NCI-H748 (cell line): Measurements from ENCODE around the gene SSBP2.
"Not testable (repeated sequence)": the region's sequence is repeated elsewhere in the genome, so short reads cannot be mapped to it uniquely, and the experiment has no call there.

Experiments
- DNase-seq: peaks from one replicate; lab custom pipeline; 2025; ENCODE audit not compliant: unreplicated experiment; lab: John Stamatoyannopoulos, UW

The SSBP2 gene

GRCh38 chr5:81450940-81451339 is 300.0 kb downstream of the SSBP2 start:
- DNase-seq = peak; percentile 15

GRCh38 chr5:81435023-81435422 is 315.9 kb downstream of the SSBP2 start:
- DNase-seq = no peak

GRCh38 chr5:81429985-81430384 is 320.9 kb downstream of the SSBP2 start:
- no peak for DNase-seq

GRCh38 chr5:81429363-81429762 is 321.5 kb downstream of the SSBP2 start:
- no peak for DNase-seq

- no peak for DNase-seq
These were observed 322.0 kb downstream of the SSBP2 start for GRCh38 chr5:81428861-81429260.

GRCh38 chr5:81428446-81428845 is 322.5 kb downstream of the SSBP2 start:
- no peak for DNase-seq

GRCh38 chr5:81427566-81427965 is 323.3 kb downstream of the SSBP2 start:
- no peak for DNase-seq

- no peak for DNase-seq
These were observed 324.4 kb downstream of the SSBP2 start for GRCh38 chr5:81426359-81427030.

- peak; percentile 57 for DNase-seq
These were observed 325.3 kb downstream of the SSBP2 start for GRCh38 chr5:81425569-81425968.

- no peak for DNase-seq
These were observed 326.2 kb downstream of the SSBP2 start for GRCh38 chr5:81424728-81425127.

GRCh38 chr5:81422671-81423070 is 328.2 kb downstream of the SSBP2 start:
- DNase-seq = no peak

GRCh38 chr5:81420039-81420667 is 330.7 kb downstream of the SSBP2 start:
- DNase-seq = no peak

- no peak for DNase-seq
These were observed 332.3 kb downstream of the SSBP2 start for GRCh38 chr5:81418606-81419005.

GRCh38 chr5:81417052-81417451 is 333.8 kb downstream of the SSBP2 start:
- DNase-seq = no peak

GRCh38 chr5:81409896-81410295 is 341.0 kb downstream of the SSBP2 start:
- DNase-seq = no peak

- DNase-seq = no peak
These were observed 341.5 kb downstream of the SSBP2 start for GRCh38 chr5:81409361-81409760.

GRCh38 chr5:81408496-81408895 is 342.4 kb downstream of the SSBP2 start:
- DNase-seq = no peak

- DNase-seq = not testable (repeated sequence)
These were observed 343.1 kb downstream of the SSBP2 start for GRCh38 chr5:81407811-81408210.

GRCh38 chr5:81405126-81405891 is 345.6 kb downstream of the SSBP2 start:
- no peak for DNase-seq

GRCh38 chr5:81402192-81402930 is 348.5 kb downstream of the SSBP2 start:
- DNase-seq = no peak

GRCh38 chr5:81401266-81401665 is 349.6 kb downstream of the SSBP2 start:
- DNase-seq = no peak
